HFF-Myc (cell line): ENCODE measurements around the gene CELF2.

Source experiments
- DNase-seq: peaks from one replicate; pipeline ENCODE4 v3.0.0-alpha.2; 2011; ENCODE audit warnings: low read depth; ENCODE audit errors: extremely low read depth
- H3K4me3 ChIP-seq: replicated peaks from 2 replicates; pipeline ENCODE4 v1.5.1; 2011; ENCODE audit warnings: low read depth, mild to moderate bottlenecking, control low read depth, low read length
- TF ChIP-seq, protein P1 (sequence below): IDR thresholded peaks from 2 replicates; pipeline ENCODE4 v1.5.1; 2012; ENCODE audit warnings: mild to moderate bottlenecking, low read depth, low read length, control low read depth; ENCODE audit errors: missing control alignments

The CELF2 gene

GRCh38 chr10:11270135-11270857 lies 252.6 kb downstream of the CELF2 start:
- DNase-seq, result peak; percentile 22
- TF ChIP-seq, protein P1, sequence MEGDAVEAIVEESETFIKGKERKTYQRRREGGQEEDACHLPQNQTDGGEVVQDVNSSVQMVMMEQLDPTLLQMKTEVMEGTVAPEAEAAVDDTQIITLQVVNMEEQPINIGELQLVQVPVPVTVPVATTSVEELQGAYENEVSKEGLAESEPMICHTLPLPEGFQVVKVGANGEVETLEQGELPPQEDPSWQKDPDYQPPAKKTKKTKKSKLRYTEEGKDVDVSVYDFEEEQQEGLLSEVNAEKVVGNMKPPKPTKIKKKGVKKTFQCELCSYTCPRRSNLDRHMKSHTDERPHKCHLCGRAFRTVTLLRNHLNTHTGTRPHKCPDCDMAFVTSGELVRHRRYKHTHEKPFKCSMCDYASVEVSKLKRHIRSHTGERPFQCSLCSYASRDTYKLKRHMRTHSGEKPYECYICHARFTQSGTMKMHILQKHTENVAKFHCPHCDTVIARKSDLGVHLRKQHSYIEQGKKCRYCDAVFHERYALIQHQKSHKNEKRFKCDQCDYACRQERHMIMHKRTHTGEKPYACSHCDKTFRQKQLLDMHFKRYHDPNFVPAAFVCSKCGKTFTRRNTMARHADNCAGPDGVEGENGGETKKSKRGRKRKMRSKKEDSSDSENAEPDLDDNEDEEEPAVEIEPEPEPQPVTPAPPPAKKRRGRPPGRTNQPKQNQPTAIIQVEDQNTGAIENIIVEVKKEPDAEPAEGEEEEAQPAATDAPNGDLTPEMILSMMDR, result peak; percentile 76
- H3K4me3 ChIP-seq, result no peak overlapping the region

DNA sequence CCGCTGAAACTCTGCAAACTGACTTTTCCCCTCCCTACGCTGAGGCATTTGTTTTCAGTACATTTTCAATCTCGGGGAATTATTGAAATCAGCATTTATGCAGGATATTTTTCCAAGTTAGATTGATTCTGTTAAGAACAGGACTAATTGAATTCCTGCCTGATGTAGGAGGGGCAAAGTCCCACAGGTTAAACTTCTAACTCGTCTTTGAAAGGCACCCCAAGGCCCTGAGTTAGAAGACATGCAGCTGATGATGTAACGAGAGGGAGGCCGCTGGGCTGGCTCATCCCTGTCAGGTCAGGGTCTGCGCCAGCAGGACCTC lies 253.1 kb downstream of the CELF2 start:
- TF ChIP-seq, protein P1, result no peak
- H3K4me3 ChIP-seq, result no peak overlapping the region
- DNase-seq, result no peak

DNA sequence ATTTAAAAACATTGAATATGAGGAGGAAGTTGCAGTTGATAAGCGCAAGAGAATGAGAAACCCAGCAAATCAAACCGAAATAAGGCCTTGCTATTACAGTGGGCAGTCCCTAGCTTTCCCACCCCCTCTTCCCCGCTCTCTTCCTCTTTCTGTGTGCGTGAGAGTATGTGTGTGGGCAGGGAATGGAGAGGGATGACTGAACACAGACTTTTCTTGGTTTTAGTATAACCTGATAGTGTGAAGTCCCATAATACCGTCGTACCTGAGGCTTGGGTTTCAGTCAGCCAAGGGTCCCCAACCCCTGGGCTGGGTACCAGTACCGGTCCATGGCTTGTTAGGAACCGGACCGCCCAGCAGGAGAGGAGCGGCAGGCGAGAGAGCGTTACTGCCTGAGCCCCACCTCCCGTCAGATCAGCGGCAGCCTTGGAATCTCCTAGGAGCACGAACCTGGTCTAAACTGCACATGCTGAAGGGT lies 255.3 kb downstream of the CELF2 start:
- TF ChIP-seq, protein P1, result no peak
- no peak for DNase-seq
- no peak overlapping the region for H3K4me3 ChIP-seq

- DNase-seq, result no peak
- TF ChIP-seq, protein P1, result no peak
- H3K4me3 ChIP-seq, result no peak overlapping the region
Observed at GRCh38 chr10:11274452-11274851, 256.8 kb downstream of the CELF2 start.

GRCh38 chr10:11275651-11276050 lies 258.0 kb downstream of the CELF2 start:
- no peak for DNase-seq
- H3K4me3 ChIP-seq, result no peak overlapping the region
- TF ChIP-seq, protein P1, result no peak

DNA sequence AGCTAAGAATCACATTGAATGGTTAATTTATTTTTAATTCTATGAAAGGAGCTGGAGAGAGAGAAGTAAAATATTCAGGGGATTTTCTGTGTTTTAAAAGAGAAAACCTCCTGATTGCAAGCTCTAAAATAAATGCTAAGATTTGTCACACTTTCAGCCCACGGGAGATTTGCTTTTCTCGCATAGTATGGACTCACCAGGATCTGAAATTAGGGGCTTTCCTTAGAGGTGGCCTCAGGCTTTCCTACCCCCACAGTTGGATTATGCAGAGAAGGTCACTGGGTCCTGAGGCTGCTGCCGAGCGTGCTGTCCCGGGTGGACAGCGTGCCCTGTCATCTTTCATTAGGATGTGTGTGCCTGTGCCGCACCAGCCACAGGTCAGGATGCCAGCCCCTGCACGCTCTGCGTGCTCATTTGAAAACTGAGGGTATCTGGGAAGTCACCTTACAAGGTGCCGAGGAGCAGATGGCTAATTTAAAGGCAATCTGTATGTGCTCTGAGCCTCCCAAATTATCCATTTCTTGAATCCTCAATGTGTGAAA lies 258.8 kb downstream of the CELF2 start:
- no peak for DNase-seq
- H3K4me3 ChIP-seq, result no peak overlapping the region
- TF ChIP-seq, protein P1, result no peak
